H1 (cell line): ENCODE measurements around the gene CIT. TPM values are rescaled to one million over a fixed set of nuclear protein-coding genes. Genes with fewer than 3 reads are reported as not detected.

Source experiments
- CTCF ChIA-PET: fragments of 300-600 bp; sonication (Branson Sonifier 250); formaldehyde crosslinking; loops from one replicate; lab custom pipeline; 2021; ENCODE audit not compliant: partially characterized antibody; lab: Charles Lee
- POLR2A ChIA-PET: fragments of 300-600 bp; sonication (Branson Sonifier 250); formaldehyde crosslinking; loops from one replicate; lab custom pipeline; 2021; ENCODE audit warnings: inconsistent platforms; ENCODE audit not compliant: partially characterized antibody; lab: Charles Lee
- DNase-seq, 2 experiments: peaks; one replicate each; pipeline versions ENCODE4 v3.0.0 to v3.0.0-alpha.2; 2010 to 2022; ENCODE audit warnings: low spot score in 2 of 2, low read depth in 1 of 2, mixed read lengths in 1 of 2
- FAIRE-seq: peaks from 2 replicates; lab custom pipeline; 2011; peaks lifted over from hg19 to GRCh38; lab: Jason Lieb, UNC
- H2AFZ ChIP-seq: 2 replicates; pipeline ENCODE4 v1.8.1; 2012; ENCODE audit warnings: low read length, inconsistent platforms
- H2AK5ac ChIP-seq: 2 replicates; pipeline ENCODE4 v1.6.1; 2013; ENCODE audit warnings: low read depth, low read length
- H2BK120ac ChIP-seq: replicated peaks from 2 replicates; pipeline ENCODE3; 2013; ENCODE audit warnings: low read depth, low read length, inconsistent platforms
- H2BK12ac ChIP-seq: 2 replicates; pipeline ENCODE4 v1.6.1; 2013; ENCODE audit warnings: low read depth, low read length
- H2BK15ac ChIP-seq: 2 replicates; pipeline ENCODE4 v1.6.1; 2013; ENCODE audit warnings: low read length
- H2BK20ac ChIP-seq: 2 replicates; pipeline ENCODE4 v1.6.1; 2013; ENCODE audit warnings: low read length
- H2BK5ac ChIP-seq: 2 replicates; pipeline ENCODE4 v1.6.1; 2013; ENCODE audit warnings: low read depth, low read length
- H3K14ac ChIP-seq: 2 replicates; pipeline ENCODE4 v1.6.1; 2013; ENCODE audit warnings: inconsistent platforms; ENCODE audit not compliant: insufficient read length
- H3K18ac ChIP-seq: 2 replicates; pipeline ENCODE4 v1.6.1; 2013; ENCODE audit warnings: low read length; ENCODE audit errors: extremely low read depth
- H3K23ac ChIP-seq: 2 replicates; pipeline ENCODE4 v1.6.1; 2013; ENCODE audit warnings: inconsistent platforms; ENCODE audit not compliant: insufficient read length
- H3K23me2 ChIP-seq: 2 replicates; pipeline ENCODE4 v1.6.1; 2013; ENCODE audit warnings: low read depth, low read length
- H3K27ac ChIP-seq: 2 replicates; pipeline ENCODE4 v1.6.1; 2011; ENCODE audit warnings: low read depth, low read length, inconsistent platforms
- H3K27me3 ChIP-seq, 4 experiments: replicated peaks in 1 of 4; 1 replicate in 1 of 4; 2 replicates in 3 of 4; pipeline versions ENCODE4 v1.6.1 to v1.8.1; 2011 to 2013; ENCODE audit warnings: low read length in 3 of 4, mild to moderate bottlenecking in 3 of 4, inconsistent platforms in 2 of 4, mixed read lengths in 2 of 4, moderate library complexity in 1 of 4; ENCODE audit not compliant: control insufficient read depth in 3 of 4, insufficient read depth in 3 of 4; ENCODE audit errors: extremely low read depth in 1 of 4
- H3K36me3 ChIP-seq, 4 experiments: 2 replicates each; pipeline versions ENCODE4 v1.6.1 to v1.8.1; 2011 to 2013; ENCODE audit warnings: mild to moderate bottlenecking in 4 of 4, low read length in 3 of 4, moderate library complexity in 2 of 4, control low read depth in 1 of 4, inconsistent platforms in 1 of 4; ENCODE audit not compliant: insufficient read depth in 4 of 4, control insufficient read depth in 2 of 4
- H3K4ac ChIP-seq: replicated peaks from 2 replicates; pipeline ENCODE3; 2013; ENCODE audit warnings: low read length, low read depth, mixed read lengths, inconsistent platforms; ENCODE audit not compliant: insufficient read length
- H3K4me1 ChIP-seq, 4 experiments: replicated peaks in 1 of 4; 1 replicate in 1 of 4; 2 replicates in 3 of 4; pipeline versions ENCODE4 v1.6.1 to v1.8.1; 2011 to 2013; ENCODE audit warnings: low read length in 3 of 4, inconsistent platforms in 2 of 4, mixed read lengths in 1 of 4; ENCODE audit not compliant: insufficient read depth in 4 of 4, control insufficient read depth in 3 of 4
- H3K4me2 ChIP-seq, 2 experiments: 2 replicates each; pipeline versions ENCODE4 v1.6.1 to v1.8.1; 2011 to 2013; ENCODE audit warnings: low read depth in 2 of 2, low read length in 2 of 2, control low read depth in 1 of 2, inconsistent platforms in 1 of 2, mild to moderate bottlenecking in 1 of 2; ENCODE audit not compliant: insufficient read depth in 1 of 2
- H3K4me3 ChIP-seq, 4 experiments: fragments of 200-600, 300-600 bp in 1 of 4; sonication (generic), shearing (Covaris generic), sonication (Bioruptor Twin) in 1 of 4; 2 replicates each; pipeline versions ENCODE4 v1.5.1 to v1.8.1; 2011 to 2016; ENCODE audit warnings: low read length in 4 of 4, low read depth in 3 of 4, control low read depth in 2 of 4, inconsistent platforms in 2 of 4, mild to moderate bottlenecking in 2 of 4, mixed read lengths in 1 of 4, moderate library complexity in 1 of 4; ENCODE audit not compliant: insufficient read depth in 2 of 4; ENCODE audit errors: extremely low read depth in 1 of 4
- H3K56ac ChIP-seq: replicated peaks from 2 replicates; pipeline ENCODE3; 2013; ENCODE audit warnings: low read depth, mild to moderate bottlenecking, mixed read lengths, low read length, inconsistent platforms; ENCODE audit not compliant: insufficient read length
- H3K79me1 ChIP-seq: 2 replicates; pipeline ENCODE4 v1.6.1; 2013; ENCODE audit warnings: low read depth, low read length, control low read depth
- H3K79me2 ChIP-seq, 2 experiments: 2 replicates each; pipeline versions ENCODE4 v1.6.1 to v1.8.1; 2012 to 2013; ENCODE audit warnings: low read length in 2 of 2, mild to moderate bottlenecking in 2 of 2, inconsistent platforms in 1 of 2; ENCODE audit not compliant: insufficient read depth in 2 of 2, control insufficient read depth in 1 of 2
- H3K9ac ChIP-seq, 4 experiments: replicated peaks in 1 of 4; 1 replicate in 1 of 4; 2 replicates in 3 of 4; pipeline versions ENCODE4 v1.6.1 to v1.8.1; 2011 to 2013; ENCODE audit warnings: low read depth in 3 of 4, low read length in 3 of 4, control low read depth in 2 of 4, mild to moderate bottlenecking in 2 of 4, moderate library complexity in 2 of 4, inconsistent platforms in 1 of 4; ENCODE audit errors: extremely low read depth in 1 of 4
- H3K9me3 ChIP-seq, 2 experiments: 2 replicates each; pipeline versions ENCODE4 v1.6.1 to v1.8.1; 2012 to 2013; ENCODE audit warnings: mild to moderate bottlenecking in 2 of 2, moderate library complexity in 2 of 2, control low read depth in 1 of 2, inconsistent platforms in 1 of 2, low read depth in 1 of 2, low read length in 1 of 2, mixed read lengths in 1 of 2; ENCODE audit not compliant: insufficient read depth in 2 of 2
- H4K20me1 ChIP-seq, 2 experiments: replicated peaks in 1 of 2; 2 replicates each; pipeline versions ENCODE3 to v1.8.1; 2011 to 2013; ENCODE audit warnings: inconsistent platforms in 2 of 2, low read length in 2 of 2, mild to moderate bottlenecking in 1 of 2; ENCODE audit not compliant: insufficient read depth in 2 of 2, control insufficient read depth in 1 of 2
- H4K5ac ChIP-seq: 2 replicates; pipeline ENCODE4 v1.6.1; 2013; ENCODE audit warnings: low read length, low read depth, mixed read lengths, inconsistent platforms; ENCODE audit not compliant: insufficient read length
- H4K8ac ChIP-seq: 2 replicates; pipeline ENCODE4 v1.8.0; 2013; ENCODE audit warnings: mild to moderate bottlenecking, moderate library complexity, low read length, inconsistent platforms; ENCODE audit not compliant: insufficient read depth; ENCODE audit errors: extremely low read depth
- H4K91ac ChIP-seq: replicated peaks from 2 replicates; pipeline ENCODE3; 2013; ENCODE audit warnings: low read length, mixed read lengths, inconsistent platforms; ENCODE audit not compliant: insufficient read length
- BCL11A ChIP-seq, 2 experiments: IDR thresholded peaks; one replicate each; pipeline ENCODE4 v1.6.1; 2011; ENCODE audit warnings: low read depth in 2 of 2, low read length in 2 of 2, mild to moderate bottlenecking in 2 of 2
- CEBPB ChIP-seq: IDR thresholded peaks from 2 replicates; pipeline ENCODE4 v1.6.1; 2012; ENCODE audit warnings: low read depth, low read length
- CHD2 ChIP-seq: IDR thresholded peaks from 2 replicates; pipeline ENCODE4 v1.6.1; 2012; ENCODE audit warnings: low read length, improper control_type of control experiment
- FOSL1 ChIP-seq: IDR thresholded peaks from 2 replicates; pipeline ENCODE4 v1.6.1; 2011; ENCODE audit warnings: mild to moderate bottlenecking, low read depth, low read length, moderate library complexity; ENCODE audit not compliant: insufficient read depth
- JUND ChIP-seq: IDR thresholded peaks from 2 replicates; pipeline ENCODE4 v1.6.1; 2011; ENCODE audit warnings: mild to moderate bottlenecking, improper control_type of control experiment, low read length
- NRF1 ChIP-seq: IDR thresholded peaks from 2 replicates; pipeline ENCODE4 v1.6.1; 2011; ENCODE audit warnings: mild to moderate bottlenecking, low read depth, low read length, improper control_type of control experiment
- RAD21 ChIP-seq, 2 experiments: IDR thresholded peaks in 1 of 2; conservative IDR thresholded peaks in 1 of 2; 2 replicates each; pipeline ENCODE4 v1.6.1; 2011; ENCODE audit warnings: low read depth in 2 of 2, low read length in 2 of 2, improper control_type of control experiment in 1 of 2, inconsistent platforms in 1 of 2, mild to moderate bottlenecking in 1 of 2, moderate library complexity in 1 of 2
- RNF2 ChIP-seq: fragments of 200-900, 300-1000 bp; sonication (generic); IDR thresholded peaks from 2 replicates; pipeline ENCODE4 v1.7.1; 2016; ENCODE audit warnings: borderline replicate concordance, low read depth, mild to moderate bottlenecking, antibody characterized with exemption, low read length; ENCODE audit not compliant: poor library complexity, severe bottlenecking; ENCODE audit errors: missing control alignments
- RXRA ChIP-seq: IDR thresholded peaks from 2 replicates; pipeline ENCODE4 v1.6.1; 2011; ENCODE audit warnings: low read depth, mild to moderate bottlenecking, low read length, moderate library complexity; ENCODE audit not compliant: insufficient read depth
- SIX5 ChIP-seq: IDR thresholded peaks from 2 replicates; pipeline ENCODE4 v1.6.1; 2011; ENCODE audit warnings: mild to moderate bottlenecking, low read depth, low read length
- SRF ChIP-seq: IDR thresholded peaks from 2 replicates; pipeline ENCODE4 v1.6.1; 2011; ENCODE audit warnings: mild to moderate bottlenecking, low read depth, low read length, moderate library complexity
- TAF1 ChIP-seq: IDR thresholded peaks from 2 replicates; pipeline ENCODE4 v1.6.1; 2011; ENCODE audit warnings: mild to moderate bottlenecking, low read depth, low read length
- TBP ChIP-seq: IDR thresholded peaks from 2 replicates; pipeline ENCODE4 v1.6.1; 2011; ENCODE audit warnings: low read depth, low read length, improper control_type of control experiment
- YY1 ChIP-seq: IDR thresholded peaks from 2 replicates; pipeline ENCODE4 v1.6.1; 2011; ENCODE audit warnings: low read depth, mild to moderate bottlenecking, low read length
- WGBS, 2 experiments: shearing (Covaris generic) in 1 of 2; methylation state at CpG; one replicate each; pipeline versions ENCODE4 v1.1.6 to v1.1.7; 2013 to 2015; ENCODE audit warnings: low lambda C conversion rate in 2 of 2, mixed read lengths in 2 of 2, inconsistent platforms in 1 of 2, low coverage in 1 of 2, missing lambda C conversion rate in 1 of 2; ENCODE audit not compliant: insufficient replicate concordance in 2 of 2, insufficient coverage in 1 of 2, insufficient read length in 1 of 2; ENCODE audit errors: extremely low coverage in 1 of 2, missing lambda C conversion rate in 1 of 2; 5-methylcytosine and 5-hydroxymethylcytosine counted together
- polyA plus RNA-seq, 7 experiments: library from polyadenylated mRNA; depleted of rRNA in 3 of 7; stranded (reverse) in 5 of 7; unstranded in 2 of 7; fragments of >200 nt in 5 of 7; fragments of 200-250 nt in 2 of 7; gene quantifications; 1 replicate in 5 of 7; 2 replicates in 1 of 7; 4 replicates in 1 of 7; pipeline versions ENCODE4 v1.2.1 to v1.2.3, GENCODE V29; 2011 to 2013; ENCODE audit warnings: missing spikeins in 2 of 7, mixed read lengths in 2 of 7
- total RNA-seq: library from RNA; stranded (reverse); fragmentation: NEBNext Ultra II Directional; extraction: Animal tissue kit (Norgen Biotek cat#: 25700); gene quantifications from 2 replicates; pipeline ENCODE4 v1.2.1, GENCODE V29; 2021

Gene CIT
- total and polyA plus RNA-seq, 2 of the 8 experiments (the other 6 are each of a cell fraction or from before 2014, with no cell fraction given) = 17.1 to 60.9 TPM

DNA sequence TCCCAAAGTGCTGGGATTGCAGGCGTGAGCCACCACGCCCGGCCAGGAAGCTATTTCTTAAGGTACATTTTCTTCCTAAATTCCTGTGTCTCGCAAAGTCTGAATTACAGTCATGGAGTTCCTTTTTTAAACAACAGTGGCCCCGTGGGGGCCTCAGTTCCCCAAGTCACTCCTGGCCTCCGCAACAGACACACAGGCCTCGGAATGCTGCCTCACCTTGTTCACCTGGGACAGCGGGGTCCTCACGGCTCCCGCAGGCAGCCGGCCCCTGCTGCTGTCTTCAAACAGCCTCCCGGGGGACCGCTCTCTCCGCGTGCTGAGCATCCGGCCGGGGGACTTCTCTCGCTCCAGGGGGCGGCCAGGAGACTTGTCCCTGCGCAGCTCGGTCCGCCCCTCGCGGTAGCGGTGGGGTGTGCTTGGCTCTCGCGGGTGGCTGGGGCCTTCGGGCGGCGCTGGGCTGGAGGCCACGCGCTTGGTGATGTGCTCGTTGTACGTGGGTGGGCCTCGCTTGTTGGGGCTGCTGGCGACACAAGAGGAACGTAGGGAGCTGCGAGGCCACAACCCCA, 187.1 kb downstream of the CIT start:
- Histone ChIP-seq H3K79me2 (no peaks in the 10 kb centered on the region), H3K23me2 (no peaks in the 10 kb centered on the region), H3K4me3 (no peak overlapping the region), H3K14ac (no peak overlapping the region), H3K27ac (no peak overlapping the region), H2BK120ac (no peak overlapping the region), H3K9ac (no peak overlapping the region), H3K27me3 (no peaks in the 10 kb centered on the region), H3K9me3 (no peaks in the 10 kb centered on the region; a peak in 1 of 4 replicates), H3K4me1 (no peaks in the 10 kb centered on the region; a peak in 1 of 7 replicates), H3K4me2 (no peak overlapping the region), H2BK12ac (no peak overlapping the region), H2BK15ac (no peak overlapping the region), H4K20me1 (peaks cover 0 to 2% of the 10 kb centered on the region in 2 experiments), H4K91ac (no peak overlapping the region), H3K18ac (no peak overlapping the region), H2AK5ac (no peak overlapping the region), H4K5ac (no peak overlapping the region), H4K8ac (no peak overlapping the region), H3K4ac (no peak overlapping the region), H3K56ac (no peak overlapping the region), H3K23ac (no peak overlapping the region), H2BK5ac (no peak overlapping the region), H2AFZ (no peak overlapping the region), H3K79me1 (no peaks in the 10 kb centered on the region; the same call in 1 of the 2 replicates), H3K36me3 (peaks cover 6 to 27% (median 9%) of the 10 kb centered on the region in 4 experiments; a peak in 7 of 8 replicates), H2BK20ac (no peak overlapping the region)
- WGBS, 2 experiments = 84% methylated on average over 37 of the region's 38 CpGs; no CpG with 5 or more reads in 1 of the 2 experiments
- no peak for FAIRE-seq
- CTCF ChIA-PET = interaction anchor here (0.8 to 1.3 kb wide), 2 partner anchors 11 to 13 kb away, joined by 3 to 5 read pairs; no protein-coding TSS in a partner anchor
- DNase-seq = no peak
- POLR2A ChIA-PET = no interaction called here
- TF ChIP-seq RAD21 (IDR thresholded peaks at IDR 0.05 in 1 of 2, conservative IDR thresholded peaks at IDR 0.05 in 1 of 2; ENCODE audit: low read depth in 2 of 2, low read length in 2 of 2) = no peak
- TF ChIP-seq FOSL1 = no peak
- TF ChIP-seq RXRA = no peak
- no peak for TF ChIP-seq TBP
- no peak for TF ChIP-seq NRF1
- no peak for TF ChIP-seq SIX5
- TF ChIP-seq CHD2 = no peak
- no peak for TF ChIP-seq RNF2
- no peak for TF ChIP-seq CEBPB
- no peak for TF ChIP-seq JUND
- no peak for TF ChIP-seq SRF
- no peak for TF ChIP-seq TAF1
- TF ChIP-seq BCL11A (IDR thresholded peaks at IDR 0.05; ENCODE audit: low read depth in 2 of 2, low read length in 2 of 2) = no peak
- no peak for TF ChIP-seq YY1
